HT-29 (cell line): ENCODE data around the gene NACC2. TPM values are rescaled to one million over a fixed set of nuclear protein-coding genes. Genes with fewer than 3 reads are reported as not detected.

Experiments
- DNase-seq: peaks from one replicate; pipeline ENCODE4 v3.0.0-alpha.2; 2015; ENCODE audit warnings: low spot score
- total RNA-seq: library from RNA; depleted of rRNA; stranded (reverse); fragments of >200 nt; shearing (Covaris generic); gene quantifications from 2 replicates; pipeline ENCODE4 v1.2.3, GENCODE V29; 2014; rRNA removed

Gene NACC2
- total RNA-seq, result 32.6 and 38.1 TPM in 2 replicates

GRCh38 chr9:136095070-136096058, at the start of gene NACC2:
Gene NACC2 (minus strand): TSS chr9:136095289. CDS start chr9:136050521, 44,768 bp downstream.
- DNase-seq, result peak; percentile 71

- DNase-seq, result no peak
Observed at GRCh38 chr9:136144450-136144849, 49.4 kb upstream of the NACC2 start.

GRCh38 chr9:136143215-136144001, 48.3 kb upstream of the NACC2 start:
- peak; percentile 59 for DNase-seq

GRCh38 chr9:136142859-136143214, 47.7 kb upstream of the NACC2 start:
- DNase-seq, result no peak

GRCh38 chr9:136142414-136142796, 47.3 kb upstream of the NACC2 start:
- DNase-seq, result no peak

- no peak for DNase-seq
Observed at GRCh38 chr9:136141682-136142413, 46.8 kb upstream of the NACC2 start.

- no peak for DNase-seq
Observed at GRCh38 chr9:136140966-136141365, 45.9 kb upstream of the NACC2 start.

GRCh38 chr9:136140046-136140445, 45.0 kb upstream of the NACC2 start:
- DNase-seq, result no peak

- peak; percentile 82 for DNase-seq
Observed at GRCh38 chr9:136138566-136138965, 43.5 kb upstream of the NACC2 start.

- DNase-seq, result peak; percentile 72
Observed at GRCh38 chr9:136137321-136138265, 42.5 kb upstream of the NACC2 start.

- no peak for DNase-seq
Observed at GRCh38 chr9:136136127-136136925, 41.2 kb upstream of the NACC2 start.

- DNase-seq, result no peak
Observed at GRCh38 chr9:136135326-136136126, 40.4 kb upstream of the NACC2 start.

- no peak for DNase-seq
Observed at GRCh38 chr9:136133959-136134484, 38.9 kb upstream of the NACC2 start.

- DNase-seq, result no peak
Observed at GRCh38 chr9:136133191-136133958, 38.3 kb upstream of the NACC2 start.

GRCh38 chr9:136132512-136133050, 37.5 kb upstream of the NACC2 start:
- DNase-seq, result no peak

GRCh38 chr9:136131629-136132511, 36.8 kb upstream of the NACC2 start:
- DNase-seq, result no peak

GRCh38 chr9:136129176-136129575, 34.1 kb upstream of the NACC2 start:
- DNase-seq, result no peak
